Endothelial cell of umbilical vein (primary cell): ENCODE data around the gene PCDHGA5. TPM values are rescaled to one million over a fixed set of nuclear protein-coding genes. Genes with fewer than 3 reads are reported as not detected.

Experiments
- BruUV-seq: library from RNA; stranded (reverse); fragments of 400-500 nt; replicated peaks from 2 replicates; lab custom pipeline; 2021; lab: Mats Ljungman, UMichigan
- CTCF ChIA-PET: fragments of 300-600, 350-600 bp; sonication (Branson Sonifier 250); formaldehyde crosslinking; loops from one replicate; lab custom pipeline; 2021; ENCODE audit warnings: antibody characterized with exemption, inconsistent platforms; lab: Charles Lee
- POLR2A ChIA-PET: fragments of 300-600, 350-600 bp; sonication (Branson Sonifier 250); formaldehyde crosslinking; loops from one replicate; lab custom pipeline; 2021; ENCODE audit warnings: antibody characterized with exemption, inconsistent platforms; lab: Charles Lee
- DNase-seq: peaks from one replicate; pipeline ENCODE4 v3.0.0-alpha.2; 2011; ENCODE audit warnings: low read depth, low spot score
- FAIRE-seq: peaks from 2 replicates; lab custom pipeline; 2011; peaks lifted over from hg19 to GRCh38; lab: Jason Lieb, UNC
- H2AFZ ChIP-seq: 2 replicates; pipeline ENCODE4 v1.6.0; 2012; ENCODE audit warnings: low read depth, low read length, control low read depth, inconsistent platforms
- H3K27ac ChIP-seq: 2 replicates; pipeline ENCODE4 v1.5.1; 2011; ENCODE audit warnings: low read depth, mild to moderate bottlenecking, control low read depth, low read length, moderate library complexity; ENCODE audit not compliant: insufficient read depth
- H3K27me3 ChIP-seq, 2 experiments: 2 replicates each; pipeline versions ENCODE4 v1.6.0 to v1.6.1; 2011; ENCODE audit warnings: low read length in 2 of 2, mixed read lengths in 1 of 2; ENCODE audit not compliant: control insufficient read depth in 2 of 2, insufficient read depth in 2 of 2
- H3K36me3 ChIP-seq, 2 experiments: 2 replicates in 1 of 2; 3 replicates in 1 of 2; pipeline ENCODE4 v1.5.1; 2011; ENCODE audit warnings: low read length in 2 of 2, mild to moderate bottlenecking in 1 of 2, moderate library complexity in 1 of 2; ENCODE audit not compliant: control insufficient read depth in 2 of 2, insufficient read depth in 2 of 2; ENCODE audit errors: extremely low read depth in 1 of 2
- H3K4me1 ChIP-seq: 3 replicates; pipeline ENCODE4 v1.5.1; 2011; ENCODE audit warnings: mild to moderate bottlenecking, low read length; ENCODE audit not compliant: control insufficient read depth, insufficient read depth; ENCODE audit errors: extremely low read depth
- H3K4me2 ChIP-seq: 2 replicates; pipeline ENCODE4 v1.6.1; 2011; ENCODE audit warnings: low read length, control low read depth, mixed read lengths; ENCODE audit not compliant: insufficient read depth
- H3K4me3 ChIP-seq, 3 experiments: fragments of 200-600 bp in 1 of 3; sonication (generic), shearing (Covaris generic) in 1 of 3; replicated peaks in 1 of 3; 2 replicates each; pipeline ENCODE4 v1.5.1; 2011 to 2016; ENCODE audit warnings: control low read depth in 3 of 3, low read length in 3 of 3, mild to moderate bottlenecking in 2 of 3, inconsistent platforms in 1 of 3, low read depth in 1 of 3, moderate library complexity in 1 of 3; ENCODE audit not compliant: insufficient read depth in 1 of 3
- H3K79me2 ChIP-seq: 2 replicates; pipeline ENCODE4 v1.6.0; 2012; ENCODE audit warnings: low read length, inconsistent platforms; ENCODE audit not compliant: control insufficient read depth, insufficient read depth
- H3K9ac ChIP-seq: replicated peaks from 2 replicates; pipeline ENCODE3; 2011; ENCODE audit warnings: low read length, control low read depth; ENCODE audit not compliant: insufficient read depth; ENCODE audit errors: extremely low read depth
- H3K9me1 ChIP-seq: replicated peaks from 3 replicates; pipeline ENCODE4 v1.6.0; 2011; ENCODE audit warnings: mild to moderate bottlenecking, low read length; ENCODE audit not compliant: control insufficient read depth, insufficient read depth; ENCODE audit errors: extremely low read depth
- H3K9me3 ChIP-seq: replicated peaks from 2 replicates; pipeline ENCODE4 v1.5.1; 2012; ENCODE audit warnings: low read length, inconsistent platforms; ENCODE audit not compliant: control insufficient read depth, insufficient read depth
- H4K20me1 ChIP-seq: replicated peaks from 2 replicates; pipeline ENCODE3; 2011; ENCODE audit warnings: mild to moderate bottlenecking, low read length; ENCODE audit not compliant: control insufficient read depth, insufficient read depth; ENCODE audit errors: extremely low read depth
- EZH2 ChIP-seq: IDR thresholded peaks from 2 replicates; pipeline ENCODE4 v1.6.1; 2012; ENCODE audit warnings: borderline replicate concordance, low read depth, mild to moderate bottlenecking, moderate library complexity, low read length, inconsistent platforms; ENCODE audit not compliant: severe bottlenecking
- FOS ChIP-seq: IDR thresholded peaks from 2 replicates; pipeline ENCODE4 v1.6.1; 2011; ENCODE audit warnings: mild to moderate bottlenecking, low read length, moderate library complexity, borderline replicate concordance; ENCODE audit not compliant: insufficient read depth
- GATA2 ChIP-seq: IDR thresholded peaks from 2 replicates; pipeline ENCODE4 v1.7.0; 2011; ENCODE audit warnings: low read depth, mild to moderate bottlenecking, moderate library complexity, mixed read lengths, low read length; ENCODE audit not compliant: insufficient read length, insufficient read depth
- JUN ChIP-seq: IDR thresholded peaks from 2 replicates; pipeline ENCODE4 v1.6.1; 2011; ENCODE audit warnings: borderline replicate concordance, low read depth; ENCODE audit not compliant: insufficient read length, insufficient read depth
- MYC ChIP-seq: IDR thresholded peaks from one replicate; pipeline ENCODE4 v1.6.1; 2011; ENCODE audit warnings: mild to moderate bottlenecking, low read depth, low read length
- POLR2A ChIP-seq: IDR thresholded peaks from 2 replicates; pipeline ENCODE4 v1.6.1; 2012; ENCODE audit warnings: low read depth, mild to moderate bottlenecking, control low read depth, low read length
- POLR2AphosphoS5 ChIP-seq: IDR thresholded peaks from 2 replicates; pipeline ENCODE4 v1.6.1; 2012; ENCODE audit warnings: low read depth, mild to moderate bottlenecking, control low read depth, low read length, moderate library complexity; ENCODE audit not compliant: insufficient read depth
- dilution Hi-C: fragments of 300-500 bp; cut with MboI; formaldehyde crosslinking; loops from one replicate; pipeline ENCODE4 v1.15.0; 2019; ENCODE audit warnings: low sequenced_read_pairs; ENCODE audit not compliant: extremely low pct_ligation_motif_present
- intact Hi-C: fragments of 100-400 bp; cut with micrococcal nuclease; formaldehyde crosslinking; loops from one replicate; pipeline ENCODE4 v1.10.0; 2022
- polyA plus RNA-seq, 4 experiments: library from polyadenylated mRNA; depleted of rRNA in 3 of 4; stranded (reverse) in 3 of 4; unstranded in 1 of 4; fragments of >200 nt; gene quantifications; 2 replicates each; pipeline versions ENCODE4 v1.2.1 to v1.2.3, GENCODE V29; 2011 to 2012; ENCODE audit warnings: missing spikeins in 1 of 4
- total RNA-seq: library from RNA; stranded (reverse); gene quantifications from 2 replicates; pipeline ENCODE4 v1.2.3, GENCODE V29; 2021
- TF ChIP-seq, protein P1 (sequence below): IDR thresholded peaks from 2 replicates; pipeline ENCODE4 v1.6.1; 2011; ENCODE audit not compliant: insufficient read depth, insufficient read length
- TF ChIP-seq, protein P2 (sequence below), 2 donors: IDR thresholded peaks; 1 replicate in 1 of 2; 2 replicates in 1 of 2; pipeline ENCODE4 v1.5.1; 2011; ENCODE audit warnings: low read length in 2 of 2, mild to moderate bottlenecking in 2 of 2, moderate library complexity in 2 of 2, control low read depth in 1 of 2, inconsistent platforms in 1 of 2, low read depth in 1 of 2; ENCODE audit not compliant: insufficient read depth in 1 of 2; ENCODE audit errors: extremely low read depth in 1 of 2

PCDHGA5 gene
- total and polyA plus RNA-seq, 2 donors (not counting 3 experiments of a cell fraction or from before 2014, with no cell fraction given) = 0.36 to 0.93 TPM

DNA sequence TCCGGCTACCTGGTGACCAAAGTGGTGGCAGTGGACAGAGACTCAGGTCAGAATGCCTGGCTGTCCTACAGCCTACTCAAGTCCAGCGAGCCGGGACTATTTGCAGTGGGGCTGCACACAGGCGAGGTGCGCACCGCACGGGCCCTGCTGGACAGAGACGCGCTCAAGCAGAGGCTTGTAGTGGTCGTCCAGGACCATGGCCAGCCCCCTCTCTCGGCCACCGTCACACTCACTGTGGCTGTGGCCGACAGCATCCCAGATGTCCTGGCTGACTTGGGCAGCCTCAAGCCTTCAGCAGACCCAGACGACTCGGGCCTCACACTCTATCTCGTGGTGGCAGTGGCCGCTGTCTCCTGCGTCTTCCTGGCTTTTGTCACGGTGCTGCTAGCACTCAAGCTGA, 7.0 kb upstream of the PCDHGA5 start:
- no TSS peak for BruUV-seq
- DNase-seq = no peak
- Histone ChIP-seq H3K4me3 (no peak overlapping the region), H3K36me3 (no peaks in the 10 kb centered on the region), H3K79me2 (no peaks in the 10 kb centered on the region), H2AFZ (no peak overlapping the region), H3K4me1 (no peaks in the 10 kb centered on the region), H3K27ac (no peak overlapping the region), H3K4me2 (no peak overlapping the region), H4K20me1 (no peaks in the 10 kb centered on the region), H3K9me3 (no peaks in the 10 kb centered on the region), H3K27me3 (peaks cover 29 to 57% of the 10 kb centered on the region in 2 experiments), H3K9ac (no peak overlapping the region), H3K9me1 (no peaks in the 10 kb centered on the region)
- CTCF ChIA-PET = interaction anchor here (2.5 kb wide), 1 partner anchor 34 kb away, joined by 6 read pairs; no protein-coding TSS in a partner anchor
- no peak for TF ChIP-seq JUN
- TF ChIP-seq EZH2 = no peak
- no peak for TF ChIP-seq FOS
- TF ChIP-seq GATA2 = no peak
- no peak for TF ChIP-seq POLR2A
- TF ChIP-seq, protein P1, sequence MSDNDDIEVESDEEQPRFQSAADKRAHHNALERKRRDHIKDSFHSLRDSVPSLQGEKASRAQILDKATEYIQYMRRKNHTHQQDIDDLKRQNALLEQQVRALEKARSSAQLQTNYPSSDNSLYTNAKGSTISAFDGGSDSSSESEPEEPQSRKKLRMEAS = no peak
- TF ChIP-seq, protein P2, sequence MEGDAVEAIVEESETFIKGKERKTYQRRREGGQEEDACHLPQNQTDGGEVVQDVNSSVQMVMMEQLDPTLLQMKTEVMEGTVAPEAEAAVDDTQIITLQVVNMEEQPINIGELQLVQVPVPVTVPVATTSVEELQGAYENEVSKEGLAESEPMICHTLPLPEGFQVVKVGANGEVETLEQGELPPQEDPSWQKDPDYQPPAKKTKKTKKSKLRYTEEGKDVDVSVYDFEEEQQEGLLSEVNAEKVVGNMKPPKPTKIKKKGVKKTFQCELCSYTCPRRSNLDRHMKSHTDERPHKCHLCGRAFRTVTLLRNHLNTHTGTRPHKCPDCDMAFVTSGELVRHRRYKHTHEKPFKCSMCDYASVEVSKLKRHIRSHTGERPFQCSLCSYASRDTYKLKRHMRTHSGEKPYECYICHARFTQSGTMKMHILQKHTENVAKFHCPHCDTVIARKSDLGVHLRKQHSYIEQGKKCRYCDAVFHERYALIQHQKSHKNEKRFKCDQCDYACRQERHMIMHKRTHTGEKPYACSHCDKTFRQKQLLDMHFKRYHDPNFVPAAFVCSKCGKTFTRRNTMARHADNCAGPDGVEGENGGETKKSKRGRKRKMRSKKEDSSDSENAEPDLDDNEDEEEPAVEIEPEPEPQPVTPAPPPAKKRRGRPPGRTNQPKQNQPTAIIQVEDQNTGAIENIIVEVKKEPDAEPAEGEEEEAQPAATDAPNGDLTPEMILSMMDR (IDR thresholded peaks at IDR 0.05; ENCODE audit: extremely low read depth in 1 of 2, insufficient read depth in 1 of 2, low read depth in 1 of 2, low read length in 2 of 2) = no peak
- TF ChIP-seq MYC = no peak
- TF ChIP-seq POLR2AphosphoS5 = no peak
- dilution Hi-C loops = no loop called here
- FAIRE-seq = no peak
- POLR2A ChIA-PET = no interaction called here
- intact Hi-C loops = no loop called here
